ENCODE measurements around the gene ABHD16A.

- TF ChIP-seq EZH2phosphoT487 (IDR thresholded peaks at IDR 0.05; ENCODE audit: borderline replicate concordance, low read depth, low read length) (no peak), CTCF (conservative IDR thresholded peaks at IDR 0.05; ENCODE audit: low read length) (no peak)
Measured at GRCh38 chr6:31693535-31693934, 9.6 kb downstream of the ABHD16A start.

Data from OCI-LY7 (cell line).